K562 (cell line): Measurements from ENCODE around the gene ZBTB16. TPM values are rescaled to one million over a fixed set of nuclear protein-coding genes. Genes with fewer than 3 reads are reported as not detected.

Experiments
- CEBPB ChIP-seq: fragments of 450-650 bp; IDR thresholded peaks from 2 replicates; pipeline ENCODE4 v1.6.1; 2016; ENCODE audit warnings: missing genetic modification characterization, missing compliant biosample characterization
- CHCHD3 ChIP-seq: fragments of 250-450 bp; sonication (Bioruptor Pico); IDR thresholded peaks from 2 replicates; pipeline ENCODE4 v2.1.2; 2022; ENCODE audit warnings: mild to moderate bottlenecking
- E2F8 ChIP-seq: fragments of 450-650 bp; IDR thresholded peaks from 2 replicates; pipeline ENCODE4 v1.7.1; 2018; ENCODE audit warnings: mild to moderate bottlenecking, low read depth; ENCODE audit not compliant: partially characterized antibody
- GATAD2B ChIP-seq: fragments of 450-650 bp; IDR thresholded peaks from 2 replicates; pipeline ENCODE4 v1.6.1; 2017; ENCODE audit warnings: mild to moderate bottlenecking, borderline replicate concordance
- HEY1 ChIP-seq: fragments of 250-450 bp; sonication (Bioruptor Pico); IDR thresholded peaks from 2 replicates; pipeline ENCODE4 v1.5.0; 2020; ENCODE audit warnings: mild to moderate bottlenecking, moderate library complexity, borderline replicate concordance
- KHSRP ChIP-seq: fragments of 450-650 bp; IDR thresholded peaks from 2 replicates; pipeline ENCODE4 v1.6.1; 2017
- MEF2D ChIP-seq: conservative IDR thresholded peaks from 2 replicates; pipeline ENCODE4 v1.6.1; 2016; ENCODE audit warnings: low read depth, missing genetic modification characterization, missing compliant biosample characterization
- NCOA2 ChIP-seq, 2 experiments: fragments of 450-650 bp; IDR thresholded peaks; 2 replicates each; pipeline ENCODE4 v1.6.1; 2018; ENCODE audit warnings: mild to moderate bottlenecking in 2 of 2, moderate library complexity in 1 of 2; ENCODE audit not compliant: partially characterized antibody in 2 of 2
- SMARCC2 ChIP-seq: fragments of 450-650 bp; IDR thresholded peaks from 2 replicates; pipeline ENCODE4 v1.6.1; 2017; ENCODE audit warnings: antibody characterized with exemption, moderate library complexity, mild to moderate bottlenecking, low read depth
- SNIP1 ChIP-seq: fragments of 450-650 bp; IDR thresholded peaks from 2 replicates; pipeline ENCODE4 v1.7.1; 2017; ENCODE audit warnings: low read depth, mild to moderate bottlenecking
- SNRNP70 ChIP-seq: fragments of 200-400 bp; formaldehyde crosslinking; optimal IDR thresholded peaks from 2 replicates; pipeline ENCODE3; 2017; ENCODE audit warnings: low read depth, low read length
- TAL1 ChIP-seq: fragments of 450-650 bp; IDR thresholded peaks from 2 replicates; pipeline ENCODE4 v1.6.1; 2016; ENCODE audit warnings: mild to moderate bottlenecking
- TCF15 ChIP-seq: fragments of 250-450 bp; sonication (Bioruptor Pico); IDR thresholded peaks from 2 replicates; pipeline ENCODE4 v1.8.0; 2022; ENCODE audit warnings: moderate library complexity, mild to moderate bottlenecking, inconsistent platforms
- TFE3 ChIP-seq: fragments of 450-650 bp; formaldehyde crosslinking; IDR thresholded peaks from 2 replicates; pipeline ENCODE4 v1.4.0; 2020; ENCODE audit warnings: mild to moderate bottlenecking, mixed read lengths
- XRCC3 ChIP-seq: fragments of 450-650 bp; IDR thresholded peaks from 2 replicates; pipeline ENCODE4 v1.6.1; 2017; ENCODE audit warnings: mild to moderate bottlenecking, moderate library complexity
- ZNF224 ChIP-seq: sonication (generic); formaldehyde crosslinking; IDR thresholded peaks from 2 replicates; pipeline ENCODE4 v1.8.0; 2022; ENCODE audit warnings: mild to moderate bottlenecking, missing genetic modification reagents
- ZNF263 ChIP-seq: sonication (generic); formaldehyde crosslinking; IDR thresholded peaks from 2 replicates; pipeline ENCODE4 v1.8.0; 2022; ENCODE audit warnings: mild to moderate bottlenecking, missing genetic modification reagents, borderline replicate concordance
- ZNF609 ChIP-seq: sonication (generic); formaldehyde crosslinking; IDR thresholded peaks from 2 replicates; pipeline ENCODE4 v1.8.1; 2023; ENCODE audit warnings: missing genetic modification reagents, mild to moderate bottlenecking, borderline replicate concordance
- polyA plus RNA-seq, 8 experiments: library from polyadenylated mRNA; depleted of rRNA in 4 of 8; stranded (reverse) in 5 of 8; unstranded in 3 of 8; fragments of >200 nt; fragmentation: Nextera tagmentation in 2 of 8; fragmentation: Illumina TruSeq in 1 of 8; extraction: Ambion mirVana in 2 of 8; extraction: Trizol in 1 of 8; gene quantifications; 2 replicates each; pipeline versions ENCODE4 v1.2.1 to v1.2.3, GENCODE V29; 2011 to 2014; ENCODE audit warnings: inconsistent platforms in 1 of 8, missing spikeins in 1 of 8
- total RNA-seq, 7 experiments: library from RNA; depleted of rRNA in 6 of 7; stranded (reverse); fragments of >200 nt in 6 of 7; fragmentation: Illumina TruSeq in 2 of 7; extraction: Trizol in 2 of 7; gene quantifications; 2 replicates each; pipeline versions ENCODE4 v1.2.1 to v1.2.3, GENCODE V29; 2011 to 2021; ENCODE audit warnings: low replicate concordance in 1 of 7
- TF ChIP-seq, protein P1 (sequence below): fragments of 250-450 bp; sonication (Bioruptor Pico); IDR thresholded peaks from 2 replicates; pipeline ENCODE4 v1.4.0; 2020

The ZBTB16 gene
- total and polyA plus RNA-seq, 9 of the 15 experiments (the other 6 are each of a cell fraction or from before 2014, with no cell fraction given): 0.06 to 0.40 (median 0.24) TPM; not detected in 4

- TF ChIP-seq HEY1 (CRISPR knock-in tag) (no peak), SNRNP70 (no peak), NCOA2 (IDR thresholded peaks at IDR 0.05; ENCODE audit: partially characterized antibody in 2 of 2) (no peak), TCF15 (CRISPR knock-in tag) (no peak), SMARCC2 (no peak), CHCHD3 (CRISPR knock-in tag) (no peak), TFE3 (CRISPR knock-in tag) (no peak), ZNF224 (CRISPR knock-in tag) (no peak), GATAD2B (peak; percentile 11; the same call in 1 of the 2 replicates), TAL1 (peak; percentile 86), SNIP1 (no peak), CEBPB (peak; percentile 90), E2F8 (no peak), XRCC3 (no peak), KHSRP (no peak), ZNF609 (CRISPR knock-in tag) (no peak), MEF2D (tag) (0 out of 2 replicates have a peak, but pooled peaks have one; percentile 33), ZNF263 (CRISPR knock-in tag) (no peak)
- TF ChIP-seq, protein P1, sequence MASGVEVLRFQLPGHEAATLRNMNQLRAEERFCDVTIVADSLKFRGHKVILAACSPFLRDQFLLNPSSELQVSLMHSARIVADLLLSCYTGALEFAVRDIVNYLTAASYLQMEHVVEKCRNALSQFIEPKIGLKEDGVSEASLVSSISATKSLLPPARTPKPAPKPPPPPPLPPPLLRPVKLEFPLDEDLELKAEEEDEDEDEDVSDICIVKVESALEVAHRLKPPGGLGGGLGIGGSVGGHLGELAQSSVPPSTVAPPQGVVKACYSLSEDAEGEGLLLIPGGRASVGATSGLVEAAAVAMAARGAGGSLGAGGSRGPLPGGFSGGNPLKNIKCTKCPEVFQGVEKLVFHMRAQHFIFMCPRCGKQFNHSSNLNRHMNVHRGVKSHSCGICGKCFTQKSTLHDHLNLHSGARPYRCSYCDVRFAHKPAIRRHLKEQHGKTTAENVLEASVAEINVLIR (CRISPR knock-in tag): 0 out of 2 replicates have a peak, but pooled peaks have one; percentile 57
Observed at GRCh38 chr11:114082767-114083181, 23.3 kb downstream of the ZBTB16 start (continued).
